HepG2 (cell line): ENCODE measurements around the gene OSER1. TPM values are rescaled to one million over a fixed set of nuclear protein-coding genes. Genes with fewer than 3 reads are reported as not detected.
A peak's percentile ranks its signal among the peaks of the same experiment; 100 is the strongest.

Experiments
- DR1 ChIP-seq: sonication (generic); formaldehyde crosslinking; IDR thresholded peaks from 2 replicates; pipeline ENCODE4 v1.8.0; 2021; ENCODE audit warnings: mild to moderate bottlenecking, missing genetic modification reagents, inconsistent platforms
- ELF1 ChIP-seq: sonication (generic); formaldehyde crosslinking; IDR thresholded peaks from 2 replicates; pipeline ENCODE4 v1.4.0; 2020; ENCODE audit warnings: missing genetic modification reagents
- HOXA9 ChIP-seq: sonication (generic); formaldehyde crosslinking; IDR thresholded peaks from 2 replicates; pipeline ENCODE4 v1.8.1; 2022; ENCODE audit warnings: missing genetic modification reagents, mild to moderate bottlenecking, moderate library complexity, borderline replicate concordance
- IRX3 ChIP-seq: sonication (generic); formaldehyde crosslinking; IDR thresholded peaks from 2 replicates; pipeline ENCODE4 v1.8.1; 2023; ENCODE audit warnings: mild to moderate bottlenecking, low read depth, missing genetic modification reagents, borderline replicate concordance
- MTF1 ChIP-seq: sonication (generic); formaldehyde crosslinking; IDR thresholded peaks from 2 replicates; pipeline ENCODE4 v1.5.0; 2020; ENCODE audit warnings: missing genetic modification reagents
- NAIF1 ChIP-seq: sonication (generic); formaldehyde crosslinking; IDR thresholded peaks from 2 replicates; pipeline ENCODE4 v1.5.0; 2020; ENCODE audit warnings: mild to moderate bottlenecking, missing genetic modification reagents, borderline replicate concordance
- NR3C1 ChIP-seq: sonication (generic); formaldehyde crosslinking; IDR thresholded peaks from 2 replicates; pipeline ENCODE4 v1.4.0; 2020; ENCODE audit warnings: missing genetic modification reagents
- PHF8 ChIP-seq: sonication (generic); formaldehyde crosslinking; IDR thresholded peaks from 2 replicates; pipeline ENCODE4 v1.5.0; 2020; ENCODE audit warnings: missing genetic modification reagents
- RXRB ChIP-seq: IDR thresholded peaks from 2 replicates; pipeline ENCODE4 v1.6.1; 2016; ENCODE audit warnings: borderline replicate concordance, missing genetic modification reagents, missing compliant biosample characterization
- SAP130 ChIP-seq: IDR thresholded peaks from 2 replicates; pipeline ENCODE4 v1.6.1; 2016; ENCODE audit warnings: low read depth
- SETDB1 ChIP-seq: sonication (generic); formaldehyde crosslinking; IDR thresholded peaks from 2 replicates; pipeline ENCODE4 v1.5.1; 2020; ENCODE audit warnings: missing genetic modification reagents, mild to moderate bottlenecking, borderline replicate concordance
- WIZ ChIP-seq: sonication (generic); formaldehyde crosslinking; IDR thresholded peaks from 2 replicates; pipeline ENCODE4 v1.5.1; 2020; ENCODE audit warnings: mild to moderate bottlenecking, missing genetic modification reagents
- ZBTB10 ChIP-seq: sonication (generic); formaldehyde crosslinking; IDR thresholded peaks from 2 replicates; pipeline ENCODE4 v1.4.0; 2020; ENCODE audit warnings: missing genetic modification reagents, borderline replicate concordance
- ZFAT ChIP-seq: sonication (generic); formaldehyde crosslinking; conservative IDR thresholded peaks from 2 replicates; pipeline ENCODE4 v1.8.1; 2023; ENCODE audit warnings: missing genetic modification reagents, inconsistent platforms
- ZFP36 ChIP-seq: fragments of 150-350 bp; IDR thresholded peaks from 2 replicates; pipeline ENCODE4 v1.6.1; 2018; ENCODE audit warnings: borderline replicate concordance, low read length, low read depth; ENCODE audit not compliant: partially characterized antibody
- ZKSCAN8 ChIP-seq: IDR thresholded peaks from 2 replicates; pipeline ENCODE4 v1.6.1; 2016; ENCODE audit warnings: borderline replicate concordance, missing genetic modification reagents, missing compliant biosample characterization
- ZNF10 ChIP-seq: sonication (generic); formaldehyde crosslinking; IDR thresholded peaks from 2 replicates; pipeline ENCODE4 v1.4.0; 2020; ENCODE audit warnings: mild to moderate bottlenecking, low read depth, missing genetic modification reagents, borderline replicate concordance
- ZNF101 ChIP-seq: sonication (generic); formaldehyde crosslinking; IDR thresholded peaks from 2 replicates; pipeline ENCODE4 v1.4.0; 2020; ENCODE audit warnings: mild to moderate bottlenecking, low read depth, missing genetic modification reagents, borderline replicate concordance
- ZNF547 ChIP-seq: sonication (generic); formaldehyde crosslinking; IDR thresholded peaks from 2 replicates; pipeline ENCODE4 v1.5.1; 2020; ENCODE audit warnings: mild to moderate bottlenecking, missing genetic modification reagents
- ZNF720 ChIP-seq: sonication (generic); formaldehyde crosslinking; IDR thresholded peaks from 2 replicates; pipeline ENCODE4 v1.4.0; 2020; ENCODE audit warnings: missing genetic modification reagents
- ZNF782 ChIP-seq: sonication (generic); formaldehyde crosslinking; IDR thresholded peaks from 2 replicates; pipeline ENCODE4 v1.4.0; 2020; ENCODE audit warnings: missing genetic modification reagents, mild to moderate bottlenecking, borderline replicate concordance
- polyA plus RNA-seq, 8 experiments: library from polyadenylated mRNA; depleted of rRNA in 3 of 8; stranded (reverse) in 7 of 8; unstranded in 1 of 8; fragments of >200 nt; fragmentation: Illumina TruSeq in 4 of 8; extraction: Trizol in 4 of 8; gene quantifications; 2 replicates each; pipeline versions ENCODE4 v1.2.1 to v1.2.3, GENCODE V29; 2011 to 2016; ENCODE audit warnings: low read depth in 4 of 8, missing spikeins in 1 of 8, mixed read lengths in 1 of 8; ENCODE audit not compliant: insufficient read depth in 1 of 8
- total RNA-seq, 5 experiments: library from RNA; depleted of rRNA; stranded (reverse); fragments of >200 nt; fragmentation: Illumina TruSeq; extraction: Trizol; gene quantifications; 2 replicates each; pipeline ENCODE4 v1.2.3, GENCODE V29; 2016; ENCODE audit warnings: low read depth in 1 of 5
- TF ChIP-seq, protein P1 (sequence below): sonication (generic); formaldehyde crosslinking; IDR thresholded peaks from 2 replicates; pipeline ENCODE4 v1.4.0; 2020; ENCODE audit warnings: missing genetic modification reagents, borderline replicate concordance
- TF ChIP-seq, protein P2 (sequence below): sonication (generic); formaldehyde crosslinking; conservative IDR thresholded peaks from 2 replicates; pipeline ENCODE4 v1.8.0; 2022; ENCODE audit warnings: mild to moderate bottlenecking, moderate library complexity, missing genetic modification reagents

The OSER1 gene
- total and polyA plus RNA-seq, 2 of the 13 experiments (the other 11 are each of a cell fraction or from before 2014, with no cell fraction given): 71.2 to 71.5 TPM

GRCh38 chr20:44247586-44248409, 37.2 kb upstream of the OSER1 start (continued):
- TF ChIP-seq PHF8 (CRISPR knock-in tag) (peak; percentile 55), ZFAT (peak; percentile 87; the same call in 1 of the 2 replicates), ZNF547 (CRISPR knock-in tag) (peak; percentile 97), ZNF101 (peak; percentile 93; the same call in 1 of the 2 replicates), ZNF782 (CRISPR knock-in tag) (peak; percentile 98), ZBTB10 (CRISPR knock-in tag) (peak; percentile 99), MTF1 (CRISPR knock-in tag) (peak; percentile 97), IRX3 (peak; percentile 96; the same call in 1 of the 2 replicates), WIZ (CRISPR knock-in tag) (peak; percentile 100), ZNF720 (peak; percentile 96; the same call in 1 of the 2 replicates), ZFP36 (no peak), SETDB1 (no peak), RXRB (CRISPR knock-in tag) (peak; percentile 89), ZNF10 (no peak), ELF1 (CRISPR knock-in tag) (peak; percentile 59), SAP130 (CRISPR knock-in tag) (peak; percentile 91), HOXA9 (peak; percentile 83; the same call in 1 of the 2 replicates), NR3C1 (CRISPR knock-in tag) (0 out of 2 replicates have a peak, but pooled peaks have one; percentile 70), NAIF1 (CRISPR knock-in tag) (peak; percentile 83; the same call in 1 of the 2 replicates), DR1 (CRISPR knock-in tag) (peak; percentile 63; the same call in 1 of the 2 replicates), ZKSCAN8 (CRISPR knock-in tag) (peak; percentile 94)
- TF ChIP-seq, protein P1, sequence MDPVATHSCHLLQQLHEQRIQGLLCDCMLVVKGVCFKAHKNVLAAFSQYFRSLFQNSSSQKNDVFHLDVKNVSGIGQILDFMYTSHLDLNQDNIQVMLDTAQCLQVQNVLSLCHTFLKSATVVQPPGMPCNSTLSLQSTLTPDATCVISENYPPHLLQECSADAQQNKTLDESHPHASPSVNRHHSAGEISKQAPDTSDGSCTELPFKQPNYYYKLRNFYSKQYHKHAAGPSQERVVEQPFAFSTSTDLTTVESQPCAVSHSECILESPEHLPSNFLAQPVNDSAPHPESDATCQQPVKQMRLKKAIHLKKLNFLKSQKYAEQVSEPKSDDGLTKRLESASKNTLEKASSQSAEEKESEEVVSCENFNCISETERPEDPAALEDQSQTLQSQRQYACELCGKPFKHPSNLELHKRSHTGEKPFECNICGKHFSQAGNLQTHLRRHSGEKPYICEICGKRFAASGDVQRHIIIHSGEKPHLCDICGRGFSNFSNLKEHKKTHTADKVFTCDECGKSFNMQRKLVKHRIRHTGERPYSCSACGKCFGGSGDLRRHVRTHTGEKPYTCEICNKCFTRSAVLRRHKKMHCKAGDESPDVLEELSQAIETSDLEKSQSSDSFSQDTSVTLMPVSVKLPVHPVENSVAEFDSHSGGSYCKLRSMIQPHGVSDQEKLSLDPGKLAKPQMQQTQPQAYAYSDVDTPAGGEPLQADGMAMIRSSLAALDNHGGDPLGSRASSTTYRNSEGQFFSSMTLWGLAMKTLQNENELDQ: peak; percentile 98
- TF ChIP-seq, protein P2, sequence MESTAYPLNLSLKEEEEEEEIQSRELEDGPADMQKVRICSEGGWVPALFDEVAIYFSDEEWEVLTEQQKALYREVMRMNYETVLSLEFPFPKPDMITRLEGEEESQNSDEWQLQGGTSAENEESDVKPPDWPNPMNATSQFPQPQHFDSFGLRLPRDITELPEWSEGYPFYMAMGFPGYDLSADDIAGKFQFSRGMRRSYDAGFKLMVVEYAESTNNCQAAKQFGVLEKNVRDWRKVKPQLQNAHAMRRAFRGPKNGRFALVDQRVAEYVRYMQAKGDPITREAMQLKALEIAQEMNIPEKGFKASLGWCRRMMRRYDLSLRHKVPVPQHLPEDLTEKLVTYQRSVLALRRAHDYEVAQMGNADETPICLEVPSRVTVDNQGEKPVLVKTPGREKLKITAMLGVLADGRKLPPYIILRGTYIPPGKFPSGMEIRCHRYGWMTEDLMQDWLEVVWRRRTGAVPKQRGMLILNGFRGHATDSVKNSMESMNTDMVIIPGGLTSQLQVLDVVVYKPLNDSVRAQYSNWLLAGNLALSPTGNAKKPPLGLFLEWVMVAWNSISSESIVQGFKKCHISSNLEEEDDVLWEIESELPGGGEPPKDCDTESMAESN (CRISPR knock-in tag): peak; percentile 95
